ENCODE data around the gene PROM2. TPM values are rescaled to one million over a fixed set of nuclear protein-coding genes. Genes with fewer than 3 reads are reported as not detected.

PROM2 gene
- total and polyA plus RNA-seq, 2 experiments from 2014 or later, result 2.1 to 2.2 TPM

DNA sequence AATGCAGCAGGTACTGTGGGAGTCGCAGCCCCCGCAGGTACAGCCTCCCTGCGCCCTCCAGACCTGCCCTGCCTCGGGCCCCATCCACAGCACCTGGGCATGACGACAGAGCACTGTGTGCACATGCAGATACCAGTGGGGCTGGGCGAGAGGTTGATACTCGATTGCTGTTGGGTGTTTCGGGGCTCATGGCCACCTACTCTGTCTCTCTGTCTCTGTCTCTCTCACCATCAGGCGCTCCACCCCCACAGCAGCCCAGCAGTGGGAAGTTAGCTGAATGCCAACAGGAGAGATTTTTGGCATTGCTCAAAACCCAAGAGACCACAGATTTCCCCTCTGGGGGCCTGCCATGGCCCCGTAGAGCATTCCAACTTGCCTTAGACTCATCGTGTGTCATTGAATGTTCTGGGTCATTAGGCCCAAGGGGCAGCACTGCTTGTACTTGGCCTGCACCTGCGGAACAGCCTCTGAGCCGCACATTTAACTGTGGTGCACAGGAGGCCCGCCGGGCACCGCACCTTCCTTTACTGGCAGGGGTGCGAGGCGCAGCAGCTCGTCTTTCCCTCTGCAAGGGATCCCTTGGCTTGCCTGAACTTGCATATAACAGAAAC lies 41.7 kb downstream of the PROM2 start:
- peaks cover 21% of the 10 kb centered on the region for H3K27me3 Mint-ChIP-seq (ENCODE audit: insufficient read depth, low read depth, poor library complexity)
- no peaks in the 10 kb centered on the region for H3K36me3 ChIP-seq (ENCODE audit: insufficient read depth)
- ATAC-seq (no peak), DNase-seq (ENCODE audit: low spot score) (no peak)
- no peak overlapping the region for H3K4me3 ChIP-seq
- H3K36me3 Mint-ChIP-seq (ENCODE audit: low read depth), result no peaks in the 10 kb centered on the region; the same call in 2 of the 3 replicates
- H3K27ac Mint-ChIP-seq, result no peak overlapping the region
- no peak overlapping the region for H3K4me2 ChIP-seq
- TF ChIP-seq POLR2AphosphoS5 (IDR thresholded peaks at IDR 0.05; ENCODE audit: low read depth) (no peak), EZH2phosphoT487 (IDR thresholded peaks at IDR 0.05; ENCODE audit: unreplicated experiment) (no peak), JUNB (IDR thresholded peaks at IDR 0.05; ENCODE audit: unreplicated experiment) (no peak), EZH2 (IDR thresholded peaks at IDR 0.05; ENCODE audit: low read depth, unreplicated experiment) (no peak), ZNF462 (CRISPR knock-in tag; IDR thresholded peaks at IDR 0.05) (no peak), ZNF331 (CRISPR knock-in tag; IDR thresholded peaks at IDR 0.05; ENCODE audit: low read depth) (no peak), ZNF114 (CRISPR knock-in tag; IDR thresholded peaks at IDR 0.05) (no peak), ETS1 (IDR thresholded peaks at IDR 0.05) (no peak), CREB1 (CRISPR knock-in tag; IDR thresholded peaks at IDR 0.05; ENCODE audit: low read depth) (no peak), STAT1 (IDR thresholded peaks at IDR 0.05; ENCODE audit: unreplicated experiment) (no peak), NANOG (IDR thresholded peaks at IDR 0.05; ENCODE audit: borderline replicate concordance) (no peak)
- TF ChIP-seq, protein P1, sequence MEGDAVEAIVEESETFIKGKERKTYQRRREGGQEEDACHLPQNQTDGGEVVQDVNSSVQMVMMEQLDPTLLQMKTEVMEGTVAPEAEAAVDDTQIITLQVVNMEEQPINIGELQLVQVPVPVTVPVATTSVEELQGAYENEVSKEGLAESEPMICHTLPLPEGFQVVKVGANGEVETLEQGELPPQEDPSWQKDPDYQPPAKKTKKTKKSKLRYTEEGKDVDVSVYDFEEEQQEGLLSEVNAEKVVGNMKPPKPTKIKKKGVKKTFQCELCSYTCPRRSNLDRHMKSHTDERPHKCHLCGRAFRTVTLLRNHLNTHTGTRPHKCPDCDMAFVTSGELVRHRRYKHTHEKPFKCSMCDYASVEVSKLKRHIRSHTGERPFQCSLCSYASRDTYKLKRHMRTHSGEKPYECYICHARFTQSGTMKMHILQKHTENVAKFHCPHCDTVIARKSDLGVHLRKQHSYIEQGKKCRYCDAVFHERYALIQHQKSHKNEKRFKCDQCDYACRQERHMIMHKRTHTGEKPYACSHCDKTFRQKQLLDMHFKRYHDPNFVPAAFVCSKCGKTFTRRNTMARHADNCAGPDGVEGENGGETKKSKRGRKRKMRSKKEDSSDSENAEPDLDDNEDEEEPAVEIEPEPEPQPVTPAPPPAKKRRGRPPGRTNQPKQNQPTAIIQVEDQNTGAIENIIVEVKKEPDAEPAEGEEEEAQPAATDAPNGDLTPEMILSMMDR (conservative IDR thresholded peaks at IDR 0.05; ENCODE audit: low read depth in 2 of 2), result no peak
- TF ChIP-seq, protein P2, sequence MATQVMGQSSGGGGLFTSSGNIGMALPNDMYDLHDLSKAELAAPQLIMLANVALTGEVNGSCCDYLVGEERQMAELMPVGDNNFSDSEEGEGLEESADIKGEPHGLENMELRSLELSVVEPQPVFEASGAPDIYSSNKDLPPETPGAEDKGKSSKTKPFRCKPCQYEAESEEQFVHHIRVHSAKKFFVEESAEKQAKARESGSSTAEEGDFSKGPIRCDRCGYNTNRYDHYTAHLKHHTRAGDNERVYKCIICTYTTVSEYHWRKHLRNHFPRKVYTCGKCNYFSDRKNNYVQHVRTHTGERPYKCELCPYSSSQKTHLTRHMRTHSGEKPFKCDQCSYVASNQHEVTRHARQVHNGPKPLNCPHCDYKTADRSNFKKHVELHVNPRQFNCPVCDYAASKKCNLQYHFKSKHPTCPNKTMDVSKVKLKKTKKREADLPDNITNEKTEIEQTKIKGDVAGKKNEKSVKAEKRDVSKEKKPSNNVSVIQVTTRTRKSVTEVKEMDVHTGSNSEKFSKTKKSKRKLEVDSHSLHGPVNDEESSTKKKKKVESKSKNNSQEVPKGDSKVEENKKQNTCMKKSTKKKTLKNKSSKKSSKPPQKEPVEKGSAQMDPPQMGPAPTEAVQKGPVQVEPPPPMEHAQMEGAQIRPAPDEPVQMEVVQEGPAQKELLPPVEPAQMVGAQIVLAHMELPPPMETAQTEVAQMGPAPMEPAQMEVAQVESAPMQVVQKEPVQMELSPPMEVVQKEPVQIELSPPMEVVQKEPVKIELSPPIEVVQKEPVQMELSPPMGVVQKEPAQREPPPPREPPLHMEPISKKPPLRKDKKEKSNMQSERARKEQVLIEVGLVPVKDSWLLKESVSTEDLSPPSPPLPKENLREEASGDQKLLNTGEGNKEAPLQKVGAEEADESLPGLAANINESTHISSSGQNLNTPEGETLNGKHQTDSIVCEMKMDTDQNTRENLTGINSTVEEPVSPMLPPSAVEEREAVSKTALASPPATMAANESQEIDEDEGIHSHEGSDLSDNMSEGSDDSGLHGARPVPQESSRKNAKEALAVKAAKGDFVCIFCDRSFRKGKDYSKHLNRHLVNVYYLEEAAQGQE (IDR thresholded peaks at IDR 0.05; ENCODE audit: unreplicated experiment), result no peak
- H3K79me2 ChIP-seq (replicated peaks; ENCODE audit: insufficient read depth), result no peaks in the 10 kb centered on the region
- no peaks in the 10 kb centered on the region for H3K27me3 ChIP-seq (ENCODE audit: insufficient read depth)
- H3K4me1 ChIP-seq (ENCODE audit: insufficient read depth), result no peaks in the 10 kb centered on the region
- no peak overlapping the region for H3K4me3 Mint-ChIP-seq
- no peaks in the 10 kb centered on the region for H4K20me1 ChIP-seq (replicated peaks; ENCODE audit: insufficient read depth)
- no peak overlapping the region for H2AFZ ChIP-seq
- H3K27ac ChIP-seq (ENCODE audit: low read depth), result no peak overlapping the region
- no peaks in the 10 kb centered on the region for H3F3A ChIP-seq (replicated peaks; ENCODE audit: low read depth)
- H3K4me1 Mint-ChIP-seq, result peaks cover 7% of the 10 kb centered on the region
- H3K9me2 ChIP-seq (ENCODE audit: insufficient read depth), result no peaks in the 10 kb centered on the region
- no peaks in the 10 kb centered on the region for H3K9me3 Mint-ChIP-seq

Measured in GM23338 (cell line).